Neuronal stem cell (in vitro differentiated cells): ENCODE data around the gene SSBP3.

Source experiments
- DNase-seq: peaks from one replicate; pipeline ENCODE4 v3.0.0-alpha.2; 2013; ENCODE audit warnings: low spot score
- H2AFZ ChIP-seq: one replicate; pipeline ENCODE4 v1.6.1; 2013; ENCODE audit warnings: mild to moderate bottlenecking, low read length, inconsistent platforms
- H2AK5ac ChIP-seq: 2 replicates; pipeline ENCODE4 v1.6.1; 2013; ENCODE audit warnings: low read depth, mild to moderate bottlenecking, inconsistent platforms, low read length, moderate library complexity, mixed read lengths
- H2BK120ac ChIP-seq: 2 replicates; pipeline ENCODE4 v1.6.1; 2013; ENCODE audit warnings: low read depth, mild to moderate bottlenecking, inconsistent platforms, low read length, moderate library complexity, mixed read lengths
- H2BK12ac ChIP-seq: one replicate; pipeline ENCODE4 v1.6.1; 2013; ENCODE audit warnings: low read length, inconsistent platforms
- H2BK15ac ChIP-seq: 2 replicates; pipeline ENCODE4 v1.6.1; 2013; ENCODE audit warnings: mild to moderate bottlenecking, low read length, inconsistent platforms, mixed read lengths
- H2BK5ac ChIP-seq: one replicate; pipeline ENCODE4 v1.6.1; 2013; ENCODE audit warnings: inconsistent platforms, mild to moderate bottlenecking, low read length, moderate library complexity
- H3K14ac ChIP-seq: one replicate; pipeline ENCODE4 v1.6.1; 2013; ENCODE audit warnings: low read length, inconsistent platforms
- H3K18ac ChIP-seq: 2 replicates; pipeline ENCODE4 v1.6.1; 2013; ENCODE audit warnings: low read length, inconsistent platforms
- H3K23ac ChIP-seq: 2 replicates; pipeline ENCODE4 v1.6.1; 2013; ENCODE audit warnings: low read depth, mild to moderate bottlenecking, mixed read lengths, low read length, inconsistent platforms; ENCODE audit not compliant: poor library complexity
- H3K27ac ChIP-seq: replicated peaks from 3 replicates; pipeline ENCODE4 v1.5.1; 2013; ENCODE audit warnings: low read length, inconsistent platforms
- H3K27me3 ChIP-seq, 3 experiments: 2 replicates each; pipeline ENCODE4 v1.6.1; 2013; ENCODE audit warnings: low read length in 3 of 3, mild to moderate bottlenecking in 2 of 3, inconsistent platforms in 1 of 3, low read depth in 1 of 3, mixed read lengths in 1 of 3, moderate library complexity in 1 of 3; ENCODE audit not compliant: control insufficient read depth in 3 of 3, insufficient read depth in 3 of 3
- H3K36me3 ChIP-seq, 2 donors: replicated peaks in 1 of 2; 2 replicates each; pipeline ENCODE4 v1.6.1; 2013; ENCODE audit warnings: low read length in 2 of 2; ENCODE audit not compliant: control insufficient read depth in 2 of 2, insufficient read depth in 2 of 2
- H3K4ac ChIP-seq: 2 replicates; pipeline ENCODE4 v1.6.1; 2013; ENCODE audit warnings: inconsistent platforms, mild to moderate bottlenecking, low read length, moderate library complexity
- H3K4me1 ChIP-seq, 2 donors: 1 replicate in 1 of 2; 2 replicates in 1 of 2; pipeline ENCODE4 v1.6.1; 2013; ENCODE audit warnings: low read length in 2 of 2, low read depth in 1 of 2; ENCODE audit not compliant: control insufficient read depth in 2 of 2, insufficient read depth in 1 of 2
- H3K4me2 ChIP-seq: one replicate; pipeline ENCODE4 v1.6.1; 2013; ENCODE audit warnings: mild to moderate bottlenecking, low read length, inconsistent platforms; ENCODE audit not compliant: insufficient read depth, poor library complexity, severe bottlenecking
- H3K4me3 ChIP-seq, 2 donors: 2 replicates each; pipeline ENCODE4 v1.5.1; 2013; ENCODE audit warnings: low read length in 2 of 2, mild to moderate bottlenecking in 2 of 2, inconsistent platforms in 1 of 2, moderate library complexity in 1 of 2
- H3K79me1 ChIP-seq: one replicate; pipeline ENCODE4 v1.6.1; 2013; ENCODE audit warnings: low read depth, mild to moderate bottlenecking, inconsistent platforms, low read length, moderate library complexity
- H3K9ac ChIP-seq: one replicate; pipeline ENCODE4 v1.6.1; 2013; ENCODE audit warnings: mild to moderate bottlenecking, low read depth, low read length, inconsistent platforms; ENCODE audit not compliant: poor library complexity
- H3K9me3 ChIP-seq, 2 donors: replicated peaks in 1 of 2; 2 replicates each; pipeline versions ENCODE3 to v1.6.1; 2013; ENCODE audit warnings: low read length in 2 of 2, mild to moderate bottlenecking in 2 of 2, inconsistent platforms in 1 of 2, low read depth in 1 of 2, mixed read lengths in 1 of 2, moderate library complexity in 1 of 2; ENCODE audit not compliant: control insufficient read depth in 2 of 2, insufficient read depth in 1 of 2
- H4K8ac ChIP-seq: one replicate; pipeline ENCODE4 v1.6.1; 2013; ENCODE audit warnings: low read depth, mild to moderate bottlenecking, inconsistent platforms, low read length, moderate library complexity
- H4K91ac ChIP-seq: one replicate; pipeline ENCODE4 v1.6.1; 2013; ENCODE audit warnings: low read length, low read depth, mild to moderate bottlenecking, inconsistent platforms; ENCODE audit not compliant: poor library complexity
- WGBS, 2 donors: extraction: QIAGEN DNeasy Blood & Tissue Kit; methylation state at CpG; one replicate each; pipeline ENCODE4 v1.1.7; 2013; ENCODE audit warnings: missing lambda C conversion rate in 2 of 2, mixed read lengths in 1 of 2; ENCODE audit not compliant: insufficient read length in 2 of 2, insufficient replicate concordance in 1 of 2; ENCODE audit errors: extremely low coverage in 2 of 2; 5-methylcytosine and 5-hydroxymethylcytosine counted together

SSBP3 gene

DNA sequence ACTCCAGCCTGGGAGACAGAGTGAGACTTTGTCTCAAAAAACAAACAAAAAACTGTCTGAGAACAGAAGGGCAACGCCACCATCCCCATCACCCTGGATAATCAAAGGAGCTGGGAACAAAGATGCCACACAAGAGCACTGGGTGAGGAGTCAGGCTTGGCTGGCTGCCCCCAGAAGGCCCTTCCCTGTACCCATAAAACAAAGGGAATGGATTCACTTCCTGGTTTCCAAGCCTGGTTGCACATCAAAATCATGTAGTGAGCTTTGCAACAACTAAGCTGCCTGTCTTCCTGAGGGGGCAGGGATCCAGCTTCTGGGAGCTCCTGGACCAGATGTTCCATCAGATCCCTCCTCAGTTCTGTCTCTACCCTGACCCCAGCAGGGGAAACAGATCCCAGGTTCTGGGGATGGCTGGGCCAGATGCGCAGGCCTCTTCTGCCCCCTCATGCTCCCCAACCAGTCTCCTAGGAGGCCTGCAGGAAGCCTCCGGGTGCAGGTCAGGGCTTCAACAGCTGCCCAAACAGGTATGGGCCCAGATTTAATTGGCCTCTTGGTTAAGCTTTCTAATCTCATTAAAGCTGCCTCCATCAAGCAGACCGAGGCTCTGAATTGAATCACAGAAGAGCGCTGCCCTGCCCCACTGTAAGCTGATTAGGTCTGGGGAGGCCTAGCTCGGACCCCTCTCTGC lies 108.5 kb downstream of the SSBP3 start:
- Histone ChIP-seq H4K91ac (no peak overlapping the region), H3K4me1 (peaks cover 41 to 42% of the 10 kb centered on the region in 2 donors), H2AFZ (no peak overlapping the region), H3K27ac (no peak overlapping the region), H3K27me3 (peaks cover 0 to 12% (median 0%) of the 10 kb centered on the region in 3 experiments), H3K9ac (no peak overlapping the region), H3K9me3 (no peaks in the 10 kb centered on the region), H3K18ac (no peak overlapping the region), H3K36me3 (peaks cover 0 to 5% of the 10 kb centered on the region in 2 donors), H2BK12ac (no peak overlapping the region), H3K79me1 (peaks cover 11% of the 10 kb centered on the region), H3K4ac (no peak overlapping the region), H3K14ac (no peak overlapping the region), H3K23ac (no peak overlapping the region), H3K4me3 (no peak overlapping the region), H2BK120ac (no peak overlapping the region), H3K4me2 (no peak overlapping the region), H2BK15ac (no peak overlapping the region), H4K8ac (no peak overlapping the region), H2BK5ac (no peak overlapping the region), H2AK5ac (no peak overlapping the region)
- WGBS, 2 donors = no CpG with 5 or more reads among the region's 6 CpGs
- DNase-seq = peak; percentile 42

GRCh38 chr1:54296666-54297065 lies 109.5 kb downstream of the SSBP3 start:
- no peak overlapping the region for H2BK15ac ChIP-seq
- H3K79me1 ChIP-seq = peaks cover 11% of the 10 kb centered on the region
- peaks cover 0 to 5% of the 10 kb centered on the region in 2 donors for H3K36me3 ChIP-seq
- H2BK12ac ChIP-seq = no peak overlapping the region
- no peaks in the 10 kb centered on the region for H3K9me3 ChIP-seq
- no peak overlapping the region for H2AFZ ChIP-seq
- H3K18ac ChIP-seq = no peak overlapping the region
- no peak overlapping the region for H2BK5ac ChIP-seq
- no peak overlapping the region for H4K91ac ChIP-seq
- no peak for DNase-seq
- H3K4me1 ChIP-seq = peaks cover 37 to 43% of the 10 kb centered on the region in 2 donors
- no peak overlapping the region for H3K4me2 ChIP-seq
- no peak overlapping the region for H2BK120ac ChIP-seq
- no peak overlapping the region for H3K4ac ChIP-seq
- no peak overlapping the region for H3K27ac ChIP-seq
- no peak overlapping the region for H3K9ac ChIP-seq
- no peak overlapping the region for H2AK5ac ChIP-seq
- no CpG with 5 or more reads among the region's 5 CpGs for WGBS, 2 donors
- no peak overlapping the region for H3K4me3 ChIP-seq
- peaks cover 0 to 12% (median 0%) of the 10 kb centered on the region in 3 experiments for H3K27me3 ChIP-seq
- H3K23ac ChIP-seq = no peak overlapping the region
- no peak overlapping the region for H3K14ac ChIP-seq
- no peak overlapping the region for H4K8ac ChIP-seq

DNA sequence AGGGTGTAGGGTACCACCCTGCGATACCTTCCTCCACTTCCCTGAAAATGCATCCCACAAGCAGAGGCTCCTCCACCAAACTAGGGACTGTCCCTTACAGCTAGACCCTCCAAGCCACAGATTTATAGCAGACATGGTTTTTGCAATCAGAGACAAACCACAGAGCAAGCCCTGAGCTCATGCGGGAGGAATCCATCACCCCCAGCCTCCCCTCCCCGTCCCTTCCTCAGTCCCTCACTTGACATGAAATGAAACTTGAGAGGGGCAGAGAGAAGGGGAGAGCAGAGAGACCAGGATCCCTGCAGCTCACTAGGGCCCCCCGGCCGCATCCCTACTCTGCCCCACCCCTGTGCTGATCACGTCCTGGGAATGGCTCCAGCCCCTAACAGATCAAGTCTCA lies 111.3 kb downstream of the SSBP3 start:
- peaks cover 0 to 8% of the 10 kb centered on the region in 2 donors for H3K36me3 ChIP-seq
- no peak overlapping the region for H3K23ac ChIP-seq
- H3K9me3 ChIP-seq = no peaks in the 10 kb centered on the region
- no peak overlapping the region for H2AFZ ChIP-seq
- H3K4me3 ChIP-seq = no peak overlapping the region
- H2BK5ac ChIP-seq = no peak overlapping the region
- no peak overlapping the region for H3K9ac ChIP-seq
- no peak overlapping the region for H3K14ac ChIP-seq
- H3K27me3 ChIP-seq = peaks cover 0 to 12% (median 0%) of the 10 kb centered on the region in 3 experiments
- no peak overlapping the region for H3K4me2 ChIP-seq
- no CpG with 5 or more reads among the region's 6 CpGs for WGBS, 2 donors
- no peak overlapping the region for H2BK12ac ChIP-seq
- H2AK5ac ChIP-seq = no peak overlapping the region
- no peak for DNase-seq
- no peak overlapping the region for H2BK120ac ChIP-seq
- H4K8ac ChIP-seq = no peak overlapping the region
- no peak overlapping the region for H2BK15ac ChIP-seq
- peaks cover 15% of the 10 kb centered on the region for H3K79me1 ChIP-seq
- no peak overlapping the region for H3K18ac ChIP-seq
- no peak overlapping the region for H3K27ac ChIP-seq
- H3K4ac ChIP-seq = no peak overlapping the region
- no peak overlapping the region for H4K91ac ChIP-seq
- H3K4me1 ChIP-seq = peaks cover 31 to 40% of the 10 kb centered on the region in 2 donors

DNA sequence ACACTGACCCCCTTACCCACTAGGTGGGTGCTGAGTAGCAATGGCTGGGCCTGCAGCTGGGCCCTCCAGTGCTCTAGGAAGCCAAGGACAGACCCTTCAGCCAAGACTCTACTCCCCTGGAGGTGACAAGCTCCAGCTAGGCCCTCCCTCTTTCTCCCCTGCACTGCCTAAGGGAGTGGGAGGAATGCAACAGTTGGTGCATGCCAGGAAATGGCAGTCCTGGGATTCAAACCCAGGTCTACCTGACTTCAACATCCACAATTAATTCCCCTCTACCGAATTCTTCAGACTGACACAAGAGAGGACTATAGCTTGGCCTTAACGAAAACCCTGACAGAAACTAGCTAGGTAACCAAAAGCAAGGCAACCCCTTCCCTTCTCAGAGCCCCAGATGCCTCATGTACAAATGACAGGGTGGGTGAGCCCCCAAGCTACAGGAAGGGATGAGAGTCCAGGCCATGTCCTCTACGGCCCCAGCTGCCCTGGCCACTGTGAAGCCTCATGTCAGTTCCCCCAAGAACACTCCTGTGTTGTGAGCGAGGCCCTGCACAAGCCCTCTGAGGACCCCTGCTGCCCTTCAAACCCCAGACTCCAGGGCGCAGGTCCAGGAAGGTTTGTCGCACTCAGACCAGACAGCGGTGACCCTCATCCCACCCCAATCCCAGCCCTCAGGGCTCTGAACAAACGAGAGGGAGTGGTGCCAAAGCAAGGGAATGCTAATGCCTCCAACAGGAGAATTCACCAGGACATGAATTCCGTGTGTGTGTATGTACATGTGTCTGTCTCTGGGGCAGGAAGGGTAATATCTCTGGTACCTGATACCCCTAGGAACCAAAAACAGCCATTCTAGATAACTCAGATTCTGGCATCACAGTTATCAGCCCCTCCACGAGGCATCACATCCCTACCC lies 113.9 kb downstream of the SSBP3 start:
- no peak overlapping the region for H3K9ac ChIP-seq
- H3K23ac ChIP-seq = no peak overlapping the region
- H3K4me2 ChIP-seq = no peak overlapping the region
- no peak overlapping the region for H2AFZ ChIP-seq
- H3K9me3 ChIP-seq = no peaks in the 10 kb centered on the region
- no peak overlapping the region for H3K14ac ChIP-seq
- H3K27ac ChIP-seq = no peak overlapping the region
- no CpG with 5 or more reads among the region's 10 CpGs for WGBS, 2 donors
- peaks cover 14% of the 10 kb centered on the region for H3K79me1 ChIP-seq
- peak overlapping the region; percentile 24 for H3K18ac ChIP-seq
- H2AK5ac ChIP-seq = no peak overlapping the region
- no peak overlapping the region for H2BK12ac ChIP-seq
- H3K4me1 ChIP-seq = peaks cover 19 to 26% of the 10 kb centered on the region in 2 donors
- peaks cover 0 to 12% (median 0%) of the 10 kb centered on the region in 3 experiments for H3K27me3 ChIP-seq
- H4K8ac ChIP-seq = no peak overlapping the region
- H3K4ac ChIP-seq = no peak overlapping the region
- H3K36me3 ChIP-seq = peaks cover 0 to 7% of the 10 kb centered on the region in 2 donors
- H2BK5ac ChIP-seq = no peak overlapping the region
- H3K4me3 ChIP-seq = no peak overlapping the region
- H2BK120ac ChIP-seq = no peak overlapping the region
- no peak for DNase-seq
- H4K91ac ChIP-seq = no peak overlapping the region
- H2BK15ac ChIP-seq = no peak overlapping the region
